ENCODE results near the gene ROPN1L.

DNA sequence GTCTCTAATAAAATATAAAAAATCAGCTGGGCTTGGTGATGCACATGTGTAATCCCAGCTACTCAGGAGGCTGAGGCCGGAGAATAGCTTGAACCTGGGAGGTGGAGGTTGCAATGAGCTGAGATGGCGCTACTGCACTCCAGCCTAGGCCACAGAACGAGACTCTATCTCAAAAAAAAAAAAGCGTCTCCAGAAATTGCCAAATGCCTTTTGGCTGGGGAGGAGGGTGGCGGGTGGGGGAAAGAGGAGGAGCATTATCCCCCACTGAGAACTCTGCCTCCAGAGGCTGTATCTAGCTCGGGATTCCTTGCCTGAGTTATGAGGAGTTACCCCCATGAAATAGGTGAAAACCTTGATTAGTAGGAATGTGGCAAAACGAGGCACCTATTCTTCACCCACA is 4.8 kb downstream of the ROPN1L start:
- no peak for TF ChIP-seq CTCF (conservative IDR thresholded peaks at IDR 0.05 in 1 of 2, IDR thresholded peaks at IDR 0.05 in 1 of 2; ENCODE audit: extremely low read depth in 1 of 2, insufficient read depth in 1 of 2, low read depth in 1 of 2, low read length in 2 of 2)
- TF ChIP-seq EZH2 (IDR thresholded peaks at IDR 0.05; ENCODE audit: borderline replicate concordance, low read length): no peak
